SK-N-SH (cell line): ENCODE results near the gene RILP. TPM values are rescaled to one million over a fixed set of nuclear protein-coding genes. Genes with fewer than 3 reads are reported as not detected.

Source experiments
- CTCF ChIA-PET: fragments of 300-600, 350-600 bp; formaldehyde crosslinking; extraction: SDS; loops from one replicate; lab custom pipeline; 2021; lab: Yijun Ruan, JAX
- POLR2A ChIA-PET: fragments of 350-600 bp; sonication (Branson Sonifier 250); formaldehyde crosslinking; extraction: SDS; loops from one replicate; lab custom pipeline; 2020; ENCODE audit warnings: antibody characterized with exemption, inconsistent platforms; lab: Yijun Ruan, JAX
- DNase-seq: peaks from one replicate; pipeline ENCODE4 v3.0.0; 2012
- H2AFZ ChIP-seq: fragments of 200-600 bp; sonication (generic); 2 replicates; pipeline ENCODE4 v1.8.1; 2016; ENCODE audit warnings: antibody characterized with exemption, mild to moderate bottlenecking, low read depth
- H3F3A ChIP-seq: fragments of 200-600 bp; sonication (generic); replicated peaks from 2 replicates; pipeline ENCODE3; 2016; ENCODE audit warnings: antibody characterized with exemption, mild to moderate bottlenecking; ENCODE audit not compliant: insufficient read depth
- H3K27ac ChIP-seq, 2 experiments: fragments of 200-500 bp in 1 of 2; fragments of 200-600 bp in 1 of 2; sonication (Bioruptor generic) in 1 of 2; sonication (generic), shearing (Covaris generic) in 1 of 2; 2 replicates each; pipeline versions ENCODE4 v1.5.1 to v1.6.1; 2014 to 2016; ENCODE audit warnings: low read depth in 2 of 2, inconsistent platforms in 1 of 2, low read length in 1 of 2, mild to moderate bottlenecking in 1 of 2, mixed read lengths in 1 of 2
- H3K27me3 ChIP-seq: fragments of 200-600 bp; sonication (generic), shearing (Covaris generic); 2 replicates; pipeline ENCODE4 v1.6.1; 2016; ENCODE audit warnings: mixed run types; ENCODE audit not compliant: insufficient read depth
- H3K36me3 ChIP-seq, 2 experiments: fragments of 200-500 bp in 1 of 2; fragments of 200-600 bp in 1 of 2; sonication (Bioruptor generic) in 1 of 2; sonication (generic) in 1 of 2; replicated peaks in 1 of 2; 2 replicates each; pipeline versions ENCODE3 to v1.5.1; 2014 to 2016; ENCODE audit warnings: low read length in 1 of 2, mild to moderate bottlenecking in 1 of 2; ENCODE audit not compliant: insufficient read depth in 2 of 2, control insufficient read depth in 1 of 2
- H3K4me1 ChIP-seq, 2 experiments: fragments of 200-500 bp in 1 of 2; fragments of 200-600 bp in 1 of 2; sonication (Bioruptor generic) in 1 of 2; sonication (generic), shearing (Covaris generic) in 1 of 2; 2 replicates each; pipeline versions ENCODE4 v1.5.1 to v1.6.1; 2014 to 2016; ENCODE audit warnings: low read depth in 1 of 2, low read length in 1 of 2, mixed run types in 1 of 2; ENCODE audit not compliant: insufficient read depth in 2 of 2, control insufficient read depth in 1 of 2
- H3K4me2 ChIP-seq: fragments of 200-600 bp; sonication (generic), shearing (Covaris generic); 2 replicates; pipeline ENCODE4 v1.6.1; 2017; ENCODE audit warnings: mixed run types
- H3K4me3 ChIP-seq, 2 experiments: fragments of 200-500 bp in 1 of 2; fragments of 200-600 bp in 1 of 2; sonication (Bioruptor generic) in 1 of 2; sonication (generic), shearing (Covaris generic) in 1 of 2; 2 replicates each; pipeline versions ENCODE4 v1.5.1 to v1.8.1; 2014 to 2016; ENCODE audit warnings: low read depth in 2 of 2, inconsistent platforms in 1 of 2, low read length in 1 of 2, mild to moderate bottlenecking in 1 of 2, mixed read lengths in 1 of 2, moderate library complexity in 1 of 2
- H3K79me2 ChIP-seq: fragments of 200-600 bp; sonication (generic); 2 replicates; pipeline ENCODE4 v1.8.1; 2017; ENCODE audit warnings: mild to moderate bottlenecking; ENCODE audit not compliant: insufficient read depth
- H3K9ac ChIP-seq: fragments of 200-600 bp; sonication (generic); 2 replicates; pipeline ENCODE4 v1.6.1; 2017; ENCODE audit warnings: mixed run types
- H3K9me2 ChIP-seq: fragments of 200-600 bp; sonication (generic); 2 replicates; pipeline ENCODE4 v1.6.1; 2017; ENCODE audit warnings: mixed run types
- H3K9me3 ChIP-seq: fragments of 200-600 bp; sonication (generic); 2 replicates; pipeline ENCODE4 v1.6.1; 2017; ENCODE audit warnings: mixed run types, mild to moderate bottlenecking, moderate library complexity
- H4K20me1 ChIP-seq: fragments of 200-600 bp; sonication (generic); 2 replicates; pipeline ENCODE4 v1.6.1; 2017; ENCODE audit warnings: mild to moderate bottlenecking, mixed run types; ENCODE audit not compliant: insufficient read depth
- CHD2 ChIP-seq: fragments of 150-350 bp; IDR thresholded peaks from 2 replicates; pipeline ENCODE4 v1.6.1; 2018; ENCODE audit warnings: low read length; ENCODE audit not compliant: partially characterized antibody
- ELF1 ChIP-seq: IDR thresholded peaks from 2 replicates; pipeline ENCODE4 v1.4.0; 2012
- FOSL2 ChIP-seq: IDR thresholded peaks from 2 replicates; pipeline ENCODE4 v1.4.0; 2012; ENCODE audit warnings: low read depth, mild to moderate bottlenecking, moderate library complexity, borderline replicate concordance
- FOXM1 ChIP-seq: IDR thresholded peaks from 2 replicates; pipeline ENCODE4 v1.4.0; 2012; ENCODE audit warnings: low read depth, mild to moderate bottlenecking
- GABPA ChIP-seq: IDR thresholded peaks from 2 replicates; pipeline ENCODE4 v1.4.0; 2012; ENCODE audit warnings: low read depth, mild to moderate bottlenecking
- MAX ChIP-seq: IDR thresholded peaks from 2 replicates; pipeline ENCODE4 v1.4.0; 2012; ENCODE audit warnings: low read depth
- MEF2A ChIP-seq: IDR thresholded peaks from 2 replicates; pipeline ENCODE4 v1.4.0; 2012; ENCODE audit warnings: low read depth, borderline replicate concordance
- MXI1 ChIP-seq: IDR thresholded peaks from 2 replicates; pipeline ENCODE4 v1.6.1; 2012; ENCODE audit warnings: mild to moderate bottlenecking, low read depth, low read length, improper control_type of control experiment
- NFIC ChIP-seq: IDR thresholded peaks from 2 replicates; pipeline ENCODE4 v1.4.0; 2012; ENCODE audit warnings: borderline replicate concordance
- NRF1 ChIP-seq: IDR thresholded peaks from 2 replicates; pipeline ENCODE4 v1.6.1; 2012; ENCODE audit warnings: low read depth, mild to moderate bottlenecking, low read length
- PBX3 ChIP-seq: IDR thresholded peaks from 2 replicates; pipeline ENCODE4; 2012
- POLR2AphosphoS5 ChIP-seq: IDR thresholded peaks from 2 replicates; pipeline ENCODE4 v1.6.1; 2012; ENCODE audit warnings: low read depth, low read length
- RCOR1 ChIP-seq: fragments of 150-350 bp; IDR thresholded peaks from 2 replicates; pipeline ENCODE4 v1.6.1; 2017; ENCODE audit warnings: antibody characterized with exemption, low read length
- RXRA ChIP-seq: IDR thresholded peaks from 2 replicates; pipeline ENCODE4 v1.4.0; 2012; ENCODE audit warnings: low read depth, mild to moderate bottlenecking, borderline replicate concordance
- SMC3 ChIP-seq: IDR thresholded peaks from 2 replicates; pipeline ENCODE4 v1.6.1; 2012; ENCODE audit warnings: low read depth, low read length, improper control_type of control experiment
- TAF1 ChIP-seq: IDR thresholded peaks from 2 replicates; pipeline ENCODE4 v1.6.1; 2012; ENCODE audit warnings: low read depth, mild to moderate bottlenecking, low read length, moderate library complexity, borderline replicate concordance
- TCF12 ChIP-seq: IDR thresholded peaks from 2 replicates; pipeline ENCODE4 v1.4.0; 2012
- TEAD4 ChIP-seq: IDR thresholded peaks from 2 replicates; pipeline ENCODE4 v1.4.0; 2012; ENCODE audit warnings: mild to moderate bottlenecking, borderline replicate concordance; ENCODE audit not compliant: insufficient read depth
- whole genome bisulfite sequencing: methylation state at CpG from one replicate; pipeline ENCODE4 v1.1.6; 2017; ENCODE audit warnings: low lambda C conversion rate; 5-methylcytosine and 5-hydroxymethylcytosine counted together
- polyA plus RNA-seq, 3 experiments: library from polyadenylated mRNA; depleted of rRNA; stranded (reverse); fragments of >200 nt; gene quantifications; 2 replicates each; pipeline ENCODE4 v1.2.3, GENCODE V29; 2012
- TF ChIP-seq, protein P1 (sequence below): IDR thresholded peaks from 2 replicates; pipeline ENCODE4 v1.4.0; 2012; ENCODE audit warnings: low read depth, borderline replicate concordance

The RILP gene
- polyA plus RNA-seq, 1 of the 3 experiments (the other 2 are of a cell fraction), result 3.8 TPM

GRCh38 chr17:1638171-1638590 lies 11.5 kb downstream of the RILP start:
- CTCF ChIA-PET, result interaction anchor here (3.4 to 3.5 kb wide), 2 partner anchors 11 to 64 kb away, joined by 15 to 18 read pairs; partner anchors contain the start of gene RILP
- no peaks in the 10 kb centered on the region for H4K20me1 ChIP-seq
- H3K4me2 ChIP-seq, result no peak overlapping the region
- no peaks in the 10 kb centered on the region for H3K9me3 ChIP-seq
- no peak for DNase-seq
- no peak for TF ChIP-seq NRF1
- no peak for TF ChIP-seq CHD2
- TF ChIP-seq TCF12, result no peak
- no peak for TF ChIP-seq FOSL2
- TF ChIP-seq NFIC, result no peak
- TF ChIP-seq, protein P1, sequence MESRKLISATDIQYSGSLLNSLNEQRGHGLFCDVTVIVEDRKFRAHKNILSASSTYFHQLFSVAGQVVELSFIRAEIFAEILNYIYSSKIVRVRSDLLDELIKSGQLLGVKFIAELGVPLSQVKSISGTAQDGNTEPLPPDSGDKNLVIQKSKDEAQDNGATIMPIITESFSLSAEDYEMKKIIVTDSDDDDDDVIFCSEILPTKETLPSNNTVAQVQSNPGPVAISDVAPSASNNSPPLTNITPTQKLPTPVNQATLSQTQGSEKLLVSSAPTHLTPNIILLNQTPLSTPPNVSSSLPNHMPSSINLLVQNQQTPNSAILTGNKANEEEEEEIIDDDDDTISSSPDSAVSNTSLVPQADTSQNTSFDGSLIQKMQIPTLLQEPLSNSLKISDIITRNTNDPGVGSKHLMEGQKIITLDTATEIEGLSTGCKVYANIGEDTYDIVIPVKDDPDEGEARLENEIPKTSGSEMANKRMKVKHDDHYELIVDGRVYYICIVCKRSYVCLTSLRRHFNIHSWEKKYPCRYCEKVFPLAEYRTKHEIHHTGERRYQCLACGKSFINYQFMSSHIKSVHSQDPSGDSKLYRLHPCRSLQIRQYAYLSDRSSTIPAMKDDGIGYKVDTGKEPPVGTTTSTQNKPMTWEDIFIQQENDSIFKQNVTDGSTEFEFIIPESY, result no peak
- TF ChIP-seq MXI1, result no peak
- TF ChIP-seq, all 33 proteins: peak for 0
- H3K27ac ChIP-seq, result no peak overlapping the region
- 91% methylated on average over 17 of the region's 17 CpGs for WGBS
- H3K9me2 ChIP-seq, result no peaks in the 10 kb centered on the region
- no peak overlapping the region for H2AFZ ChIP-seq
- POLR2A ChIA-PET, result interaction anchor here (0.8 kb wide), 1 partner anchor 8 kb away, joined by 3 read pairs; no protein-coding TSS in a partner anchor
- no peaks in the 10 kb centered on the region for H3F3A ChIP-seq
- H3K4me1 ChIP-seq, result peaks cover 0 to 16% of the 10 kb centered on the region in 2 experiments; a peak in 1 of 4 replicates
- no peak overlapping the region for H3K4me3 ChIP-seq
- no peaks in the 10 kb centered on the region for H3K36me3 ChIP-seq
- no peaks in the 10 kb centered on the region for H3K27me3 ChIP-seq
- H3K9ac ChIP-seq, result no peak overlapping the region
- H3K79me2 ChIP-seq, result no peaks in the 10 kb centered on the region

GRCh38 chr17:1636732-1637285 lies 12.9 kb downstream of the RILP start:
- DNase-seq, result no peak
- Histone ChIP-seq H2AFZ (no peak overlapping the region), H3K4me3 (no peak overlapping the region), H4K20me1 (no peaks in the 10 kb centered on the region), H3K27me3 (no peaks in the 10 kb centered on the region), H3K9me3 (no peaks in the 10 kb centered on the region), H3K27ac (no peak overlapping the region), H3K4me2 (no peak overlapping the region), H3K9me2 (no peaks in the 10 kb centered on the region), H3K4me1 (peaks cover 0 to 16% of the 10 kb centered on the region in 2 experiments; a peak in 1 of 4 replicates), H3K79me2 (no peaks in the 10 kb centered on the region), H3K9ac (no peak overlapping the region), H3F3A (no peaks in the 10 kb centered on the region), H3K36me3 (no peaks in the 10 kb centered on the region)
- 88% methylated on average over 6 of the region's 15 CpGs for WGBS
- CTCF ChIA-PET, result interaction anchor here (2.0 kb wide), 1 partner anchor 12 kb away, joined by 7 read pairs; the partner anchor contains the start of gene RILP
- no peak for TF ChIP-seq SMC3
- TF ChIP-seq POLR2AphosphoS5, result no peak
- TF ChIP-seq RXRA, result no peak
- no peak for TF ChIP-seq PBX3
- TF ChIP-seq TCF12, result no peak
- no peak for TF ChIP-seq FOSL2
- no peak for TF ChIP-seq MEF2A
- TF ChIP-seq ELF1, result no peak
- TF ChIP-seq TAF1, result no peak
- TF ChIP-seq RCOR1, result no peak
- no peak for TF ChIP-seq TEAD4
- TF ChIP-seq GABPA, result no peak
- TF ChIP-seq MAX, result no peak
- no peak for TF ChIP-seq FOXM1
- POLR2A ChIA-PET, result no interaction called here
